HT1080 (cell line): ENCODE data around the gene SHE. TPM values are rescaled to one million over a fixed set of nuclear protein-coding genes. Genes with fewer than 3 reads are reported as not detected.
A peak's percentile ranks its signal among the peaks of the same experiment; 100 is the strongest.

Experiments
- DNase-seq: peaks from one replicate; pipeline ENCODE4 v3.0.0-alpha.2; 2015; ENCODE audit warnings: low read depth
- total RNA-seq: library from RNA; depleted of rRNA; stranded (reverse); fragments of >200 nt; shearing (Covaris generic); gene quantifications from 2 replicates; pipeline ENCODE4 v1.2.3, GENCODE V29; 2014

Gene SHE
- total RNA-seq, 1 experiment from 2014 or later, result not detected

DNA sequence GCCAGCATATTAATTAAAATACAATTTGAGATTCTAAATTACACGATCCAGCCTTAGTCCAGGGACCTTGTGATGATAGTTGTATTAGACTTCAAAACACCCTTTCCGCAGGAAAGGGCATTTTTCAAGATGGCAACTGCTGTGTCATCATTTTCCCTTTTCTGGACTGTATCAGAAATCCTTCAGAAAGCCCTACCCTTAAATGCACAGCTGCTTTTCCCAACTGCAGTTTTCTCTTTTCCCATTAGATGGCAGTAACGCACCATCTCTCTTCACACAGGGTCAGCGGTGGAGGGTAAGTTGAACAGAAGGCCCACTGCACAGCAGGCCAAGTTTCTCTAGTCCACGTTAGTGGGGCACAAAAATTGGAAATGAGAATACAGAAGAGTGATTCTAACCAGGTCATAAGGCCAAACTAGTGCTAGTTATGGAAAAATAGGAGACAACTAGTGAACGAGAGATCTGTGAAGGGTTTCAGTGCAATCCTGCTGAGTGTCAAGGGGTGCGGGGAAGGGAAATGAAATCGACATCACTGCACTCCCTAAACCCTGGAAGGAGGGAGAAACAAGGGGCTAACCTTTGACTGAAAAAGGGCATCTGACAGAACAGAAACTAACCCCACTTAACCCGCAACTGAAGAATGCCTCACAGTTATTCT, 22.3 kb downstream of the SHE start:
- DNase-seq, result peak; percentile 87

- peak; percentile 35 for DNase-seq
Observed at GRCh38 chr1:154478639-154479038, 23.6 kb downstream of the SHE start.

- DNase-seq, result no peak
Observed at GRCh38 chr1:154478013-154478412, 24.2 kb downstream of the SHE start.

- peak; percentile 23 for DNase-seq
Observed at GRCh38 chr1:154476791-154477190, 25.4 kb downstream of the SHE start.

- peak; percentile 80 for DNase-seq
Observed at GRCh38 chr1:154474802-154475201, 27.4 kb downstream of the SHE start.

- DNase-seq, result no peak
Observed at GRCh38 chr1:154471304-154471703, 30.9 kb downstream of the SHE start.

DNA sequence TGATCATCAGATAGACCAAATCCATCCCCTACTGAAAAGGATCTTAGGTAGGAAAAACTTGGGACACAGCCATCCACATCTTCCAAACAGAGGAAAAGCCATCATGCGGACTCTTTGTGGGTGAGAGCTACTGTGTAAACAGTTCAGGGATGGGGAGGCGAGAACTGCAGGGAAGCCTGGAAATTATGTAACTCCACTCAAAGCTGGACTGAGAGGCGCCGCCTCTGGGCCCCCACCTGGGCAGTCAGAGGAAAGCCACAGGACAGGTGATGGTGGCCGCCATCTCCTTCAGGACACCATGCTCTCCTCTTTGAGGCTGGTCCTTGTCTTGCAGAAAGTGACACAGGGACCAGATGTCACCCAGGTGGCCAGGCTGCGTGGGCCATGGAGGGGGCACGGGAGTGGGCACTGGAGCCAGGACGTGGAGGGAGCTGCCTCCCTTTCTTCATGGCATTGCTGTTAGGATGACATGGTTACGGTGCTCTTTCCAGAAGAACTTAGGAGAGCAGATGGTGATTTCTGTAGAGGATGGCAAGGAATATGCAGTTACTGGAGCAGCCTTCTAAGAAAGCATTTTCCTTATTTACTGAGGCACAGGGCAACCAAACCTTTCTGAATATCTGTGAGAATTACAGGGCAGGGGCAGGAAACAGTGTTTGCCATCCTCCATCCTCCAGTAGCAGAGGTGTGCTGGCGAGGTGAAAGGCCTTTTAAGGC, 32.2 kb downstream of the SHE start:
- no peak for DNase-seq

DNA sequence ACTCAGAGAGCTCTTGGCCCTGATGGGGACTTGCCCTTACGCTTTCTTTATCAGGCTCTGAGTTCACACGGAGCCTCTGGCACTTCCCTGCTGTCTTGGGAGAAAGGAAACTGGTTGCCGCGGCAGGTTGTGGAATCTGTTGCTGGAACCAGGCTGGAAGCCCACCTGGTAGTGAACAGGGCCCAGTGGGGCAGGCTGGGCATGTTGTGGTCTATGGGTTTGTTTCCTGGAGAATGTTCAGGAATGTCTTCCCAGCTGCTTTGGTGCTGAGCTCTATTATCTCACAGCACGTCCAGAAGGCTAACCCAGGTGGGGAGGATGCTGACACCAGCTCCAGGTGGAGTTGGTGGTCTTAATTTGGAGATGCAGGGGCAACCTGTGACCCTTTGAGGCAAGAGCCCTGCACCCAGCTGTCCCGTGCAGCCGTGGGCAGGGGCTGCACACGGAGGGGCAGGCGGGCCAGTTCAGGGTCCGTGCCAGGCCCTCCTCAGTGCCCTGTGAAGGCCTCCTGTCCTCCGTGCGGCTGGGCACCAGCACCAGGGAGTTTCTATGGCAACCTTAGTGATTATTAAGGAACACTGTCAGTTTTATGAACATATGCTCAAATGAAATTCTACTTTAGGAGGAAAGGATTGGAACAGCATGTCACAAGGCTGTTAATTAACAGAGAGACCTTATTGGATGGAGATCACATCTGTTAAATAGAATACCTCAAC, 33.5 kb downstream of the SHE start:
- no peak for DNase-seq

GRCh38 chr1:154467434-154468102, 34.6 kb downstream of the SHE start:
- no peak for DNase-seq

- no peak for DNase-seq
Observed at GRCh38 chr1:154466921-154467417, 35.2 kb downstream of the SHE start.

DNA sequence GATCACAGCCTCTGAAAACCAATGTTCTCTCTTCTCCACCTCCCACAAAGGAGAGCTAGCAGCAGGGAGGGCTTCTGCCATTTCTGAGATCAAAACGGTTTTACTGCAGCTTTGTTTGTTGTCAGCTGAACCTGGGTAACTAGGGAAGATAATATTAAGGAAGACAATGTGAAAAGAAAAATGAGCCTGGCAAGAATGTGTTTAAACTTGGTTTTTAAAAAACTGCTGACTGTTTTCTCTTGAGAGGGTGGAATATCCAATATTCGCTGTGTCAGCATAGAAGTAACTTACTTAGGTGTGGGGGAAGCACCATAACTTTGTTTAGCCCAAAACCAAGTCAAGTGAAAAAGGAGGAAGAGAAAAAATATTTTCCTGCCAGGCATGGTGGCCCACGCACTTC, 36.0 kb downstream of the SHE start:
- no peak for DNase-seq

DNA sequence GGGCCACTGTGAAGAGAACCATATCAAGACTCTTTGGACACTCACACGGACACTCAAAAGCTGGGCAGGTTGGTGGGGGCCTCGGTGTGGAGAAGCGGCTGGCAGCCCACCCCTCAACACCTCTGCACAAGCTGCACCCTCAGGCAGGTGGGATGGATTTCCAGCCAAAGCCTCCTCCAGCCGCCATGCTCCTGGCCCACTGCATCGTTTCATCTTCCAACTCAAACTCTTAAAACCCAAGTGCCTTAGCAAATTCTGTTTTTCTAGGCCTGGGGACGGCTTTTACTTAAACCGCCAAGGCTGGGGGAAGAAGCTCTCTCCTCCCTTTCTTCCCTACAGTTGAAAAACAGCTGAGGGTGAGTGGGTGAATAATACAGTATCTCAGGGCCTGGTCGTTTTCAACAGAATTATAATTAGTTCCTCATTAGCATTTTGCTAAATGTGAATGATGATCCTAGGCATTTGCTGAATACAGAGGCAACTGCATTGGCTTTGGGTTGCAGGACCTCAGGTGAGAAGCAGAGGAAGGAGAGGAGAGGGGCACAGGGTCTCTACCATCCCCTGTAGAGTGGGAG, 36.5 kb downstream of the SHE start:
- no peak for DNase-seq

GRCh38 chr1:154463512-154463990, 38.7 kb downstream of the SHE start:
- DNase-seq, result peak; percentile 41

- no peak for DNase-seq
Observed at GRCh38 chr1:154460695-154461260, 41.4 kb downstream of the SHE start.

GRCh38 chr1:154459080-154459479, 43.1 kb downstream of the SHE start:
- no peak for DNase-seq

GRCh38 chr1:154456631-154457030, 45.6 kb downstream of the SHE start:
- no peak for DNase-seq

GRCh38 chr1:154454386-154455120, 47.7 kb downstream of the SHE start:
- DNase-seq, result no peak

- peak; percentile 77 for DNase-seq
Observed at GRCh38 chr1:154453574-154454352, 48.4 kb downstream of the SHE start.

DNA sequence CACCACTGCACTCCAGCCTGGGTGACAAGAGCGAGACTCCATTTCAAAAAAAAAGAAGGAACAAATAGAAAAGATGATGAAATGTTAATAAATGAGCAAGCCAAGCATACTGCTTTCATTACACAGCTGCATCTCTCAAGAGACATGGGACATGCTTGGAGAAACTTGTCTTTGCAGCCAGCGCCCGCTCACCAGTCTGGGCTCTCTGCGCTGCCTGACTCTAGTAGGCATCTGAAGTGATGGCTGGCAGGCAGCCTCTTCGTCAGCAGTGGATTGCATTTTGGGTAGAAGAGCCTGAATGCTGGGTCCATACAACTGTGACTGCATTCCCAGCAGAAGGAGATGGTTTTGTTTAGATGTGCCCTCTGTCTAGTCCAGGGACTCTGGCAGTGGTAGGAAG, 49.1 kb downstream of the SHE start:
- no peak for DNase-seq
